ENCODE data around the gene MX2.
"Not testable (repeated sequence)": the region's sequence is repeated elsewhere in the genome, so short reads cannot be mapped to it uniquely, and the experiment has no call there.

The MX2 gene

DNA sequence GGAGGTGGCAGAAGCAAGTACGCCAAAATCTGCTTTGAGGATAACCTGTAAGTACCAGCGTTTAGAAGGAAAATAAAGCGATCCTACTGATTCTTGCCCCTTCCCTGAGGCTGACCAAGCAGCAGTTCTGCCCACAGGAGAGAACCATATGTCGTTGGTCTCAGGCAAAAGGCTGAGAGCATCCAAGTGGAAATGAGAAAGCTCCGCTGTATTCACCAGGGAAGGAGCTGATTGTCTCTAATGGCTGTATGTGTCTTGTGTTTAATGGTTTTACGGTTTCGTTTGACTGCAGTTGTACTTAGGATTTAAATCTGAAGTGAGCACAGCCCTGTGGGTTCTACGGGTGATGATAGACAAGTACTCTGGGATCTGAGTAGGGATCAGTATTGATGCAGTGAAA, 23.4 kb upstream of the MX2 start:
- DNase-seq, result no peak

- DNase-seq, result no peak
These were observed 19.8 kb upstream of the MX2 start for GRCh38 chr21:41342035-41342434.

- DNase-seq, result no peak
These were observed 17.7 kb upstream of the MX2 start for GRCh38 chr21:41344146-41344545.

DNA sequence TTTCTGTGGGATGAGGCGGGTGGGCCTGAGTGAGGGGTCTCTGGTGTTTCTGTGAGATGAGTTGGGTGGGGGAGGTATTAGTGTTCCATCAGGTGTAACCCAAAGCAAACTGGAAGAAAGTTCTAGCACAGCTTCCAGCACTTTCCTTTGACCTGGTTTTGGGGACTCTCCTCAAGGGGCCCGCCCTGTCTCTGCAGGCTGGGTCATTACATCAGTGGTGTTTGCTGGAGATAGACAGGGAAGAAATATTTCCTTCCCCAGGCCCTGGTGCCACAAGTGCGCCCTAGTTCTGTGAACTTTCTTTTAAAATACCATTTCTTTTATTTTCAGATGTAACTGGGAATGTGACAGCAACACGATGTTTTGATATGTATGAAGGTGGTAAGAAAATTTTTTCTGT, 16.5 kb upstream of the MX2 start:
- DNase-seq, result no peak

- no peak for DNase-seq
These were observed 15.7 kb upstream of the MX2 start for GRCh38 chr21:41345934-41346685.

DNA sequence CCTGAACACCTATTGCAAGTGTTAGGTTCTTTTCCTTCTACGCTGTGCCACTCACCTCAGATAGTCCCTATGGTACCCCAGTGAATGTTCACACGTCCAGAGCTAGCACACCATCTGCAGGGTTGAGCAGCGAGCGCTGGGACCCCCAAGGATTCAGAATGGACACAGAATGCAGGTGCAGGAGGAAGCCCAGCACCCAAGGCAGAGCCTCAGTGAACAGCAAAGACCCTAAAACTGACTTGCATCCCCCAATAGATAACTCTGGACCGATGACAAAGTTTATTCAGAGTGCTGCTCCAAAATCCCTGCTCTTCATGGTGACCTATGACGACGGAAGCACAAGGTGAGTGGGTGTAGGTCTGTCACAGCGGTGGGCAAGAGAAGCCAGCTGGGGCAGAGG, 15.1 kb upstream of the MX2 start:
- no peak for DNase-seq

GRCh38 chr21:41348434-41348833, 13.4 kb upstream of the MX2 start:
- no peak for DNase-seq

DNA sequence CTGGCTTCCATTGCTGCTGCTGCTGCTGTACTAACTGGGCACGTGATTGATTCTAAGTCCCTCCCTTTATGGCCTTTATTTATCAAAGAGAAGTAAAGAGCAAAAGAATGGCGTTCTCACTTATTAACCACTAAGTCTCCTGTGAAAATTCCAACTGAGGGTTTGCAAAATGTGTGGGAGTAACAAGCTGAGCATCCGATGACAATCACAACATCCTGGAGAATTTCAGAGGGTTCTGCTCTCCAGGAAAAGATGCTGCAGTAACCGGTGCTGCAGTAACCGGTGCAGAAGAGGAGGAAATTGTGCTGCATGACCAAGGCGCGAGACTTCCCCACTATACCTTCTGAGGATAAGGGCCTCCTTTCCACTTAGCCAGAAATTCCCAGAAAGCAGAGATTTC, 12.7 kb upstream of the MX2 start:
- no peak for DNase-seq

DNA sequence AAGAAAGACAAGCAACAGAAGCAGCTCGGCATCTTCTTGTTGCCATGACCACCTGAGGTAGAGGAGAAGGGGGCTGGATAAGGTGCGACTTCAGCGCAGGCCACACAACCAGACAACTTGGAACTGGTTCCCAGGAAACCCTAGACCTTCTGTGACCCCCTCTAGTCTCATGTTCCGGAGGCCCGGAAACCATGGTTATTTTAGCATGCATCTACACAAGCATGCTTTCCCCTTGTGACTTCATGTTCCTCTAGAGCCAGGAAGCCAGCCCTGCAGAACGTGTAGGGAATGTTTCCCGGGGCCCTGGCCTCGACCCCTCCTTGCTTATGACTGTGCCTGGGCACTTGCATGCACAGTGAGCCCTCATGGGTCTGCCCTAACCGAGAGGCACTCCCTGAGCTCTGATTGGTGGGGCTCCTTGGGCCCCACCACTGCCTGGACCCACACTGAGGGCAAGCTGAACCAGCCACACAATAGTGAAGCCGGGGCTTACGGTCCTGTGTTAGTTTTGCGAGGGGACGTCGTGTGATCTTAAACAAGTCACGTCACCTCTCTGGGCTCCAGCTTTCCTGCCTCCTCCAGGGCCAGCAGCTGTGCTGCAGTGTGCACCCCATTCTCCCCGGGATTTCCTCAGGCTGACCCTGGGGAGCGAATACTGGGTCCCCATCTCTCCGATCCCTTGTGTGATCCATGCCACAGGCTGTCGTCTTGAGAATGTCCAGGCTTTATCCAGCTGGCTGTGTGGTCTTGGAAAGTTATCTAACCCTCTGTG, 12.0 kb upstream of the MX2 start:
- no peak for DNase-seq

GRCh38 chr21:41350436-41351155, 11.2 kb upstream of the MX2 start:
- DNase-seq, result no peak

DNA sequence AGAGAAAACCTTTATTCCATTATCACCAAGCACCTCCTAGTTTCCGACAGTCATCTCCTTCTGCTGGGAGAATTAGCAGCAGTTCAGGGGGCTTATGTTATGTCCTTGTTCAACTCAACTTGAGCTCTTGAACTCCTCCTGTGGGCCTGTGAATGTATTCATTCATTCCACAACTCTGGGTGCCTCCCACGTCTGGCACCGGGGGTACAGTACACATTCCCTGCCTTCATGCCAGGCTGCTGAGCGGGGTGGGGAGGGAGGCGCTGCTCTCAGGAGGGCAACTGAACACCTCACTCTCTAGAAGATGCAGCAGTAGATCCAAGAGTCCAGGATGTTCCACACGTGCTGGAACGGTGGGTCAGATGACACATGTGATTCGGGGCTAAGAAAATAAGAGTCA, 4.3 kb upstream of the MX2 start:
- no peak for DNase-seq

DNA sequence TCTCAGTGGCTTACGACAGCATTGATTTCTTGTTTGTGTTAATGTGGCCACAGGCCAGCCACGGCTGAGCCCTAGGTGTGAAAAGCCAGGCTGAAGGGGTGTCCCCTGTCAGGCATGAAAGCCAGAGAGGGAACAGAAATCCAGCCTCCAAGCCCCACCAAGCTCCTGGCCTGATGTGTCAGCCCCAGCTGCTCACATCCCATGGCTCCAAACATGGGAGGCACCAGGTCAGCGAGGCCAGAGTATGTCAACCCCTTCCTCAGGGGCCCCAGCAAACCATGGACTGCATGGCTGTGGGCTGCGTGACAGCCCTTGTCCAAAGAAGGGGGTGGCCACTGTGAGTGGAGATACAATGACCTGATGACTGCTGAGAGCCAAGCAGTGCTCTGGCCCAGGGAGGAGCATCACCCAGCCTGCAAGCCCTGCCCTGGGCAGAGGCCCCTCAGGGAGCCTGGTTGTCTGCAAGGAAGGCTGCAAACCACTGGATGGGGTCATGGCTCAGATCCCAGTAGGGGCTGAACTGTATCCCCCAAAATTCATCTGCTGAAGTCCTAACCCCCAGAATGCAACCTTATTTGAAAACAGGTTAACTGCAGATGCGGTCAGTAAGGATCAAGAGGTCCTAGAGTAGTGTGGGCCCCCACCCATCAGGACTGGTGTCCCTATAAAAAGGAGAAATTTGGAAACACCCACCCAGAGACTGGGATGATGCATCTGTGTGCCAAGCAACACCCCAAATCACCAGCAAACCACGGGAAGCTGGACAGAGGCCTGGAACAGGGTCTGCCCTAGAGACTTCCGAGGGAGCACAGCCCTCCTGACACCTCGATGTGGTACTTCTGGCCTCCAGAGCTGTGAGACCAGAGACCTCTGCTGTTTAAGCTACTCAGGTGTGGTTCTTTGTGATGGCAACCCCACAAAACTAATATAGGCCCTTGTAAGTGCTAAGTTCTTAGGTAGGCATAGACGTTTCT, 3.3 kb upstream of the MX2 start:
- DNase-seq, result no peak

DNA sequence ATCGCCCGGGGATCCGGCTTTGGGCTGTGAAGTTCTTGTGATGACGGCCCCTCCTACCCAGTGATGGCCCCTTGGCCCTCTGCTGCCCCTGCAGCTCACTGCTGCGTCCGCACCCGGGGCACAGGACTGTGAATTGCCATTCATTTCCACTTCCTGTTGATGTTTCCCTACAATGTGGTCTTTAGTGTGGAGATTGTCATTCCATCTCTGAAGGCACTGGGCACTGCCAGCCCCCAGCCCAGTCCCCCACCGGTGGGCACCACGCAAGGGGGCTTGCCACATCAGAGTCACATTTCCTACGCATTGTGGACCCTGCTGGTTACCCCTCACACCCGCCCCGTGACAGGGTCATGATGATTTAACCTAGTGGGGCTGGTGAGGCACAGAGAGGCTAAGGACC, 2.5 kb upstream of the MX2 start:
- no peak for DNase-seq

DNA sequence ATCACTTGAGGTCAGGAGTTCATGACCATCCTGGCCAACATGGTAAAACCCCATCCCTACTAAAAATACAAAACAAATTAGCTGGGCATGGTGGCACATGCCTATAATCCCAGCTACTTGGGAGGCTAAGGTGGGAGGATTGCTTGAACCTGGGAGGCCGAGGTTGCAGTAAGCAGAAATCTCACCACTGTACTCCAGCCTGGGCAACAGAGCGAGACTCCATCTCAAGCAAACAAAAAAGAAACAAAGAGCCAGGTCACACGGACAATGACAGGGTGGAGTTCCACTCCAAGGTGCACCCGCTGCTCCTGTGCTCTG, 2.1 kb upstream of the MX2 start:
- DNase-seq, result not testable (repeated sequence)

- no peak for DNase-seq
These were observed 1.6 kb upstream of the MX2 start for GRCh38 chr21:41360072-41360821.

DNA sequence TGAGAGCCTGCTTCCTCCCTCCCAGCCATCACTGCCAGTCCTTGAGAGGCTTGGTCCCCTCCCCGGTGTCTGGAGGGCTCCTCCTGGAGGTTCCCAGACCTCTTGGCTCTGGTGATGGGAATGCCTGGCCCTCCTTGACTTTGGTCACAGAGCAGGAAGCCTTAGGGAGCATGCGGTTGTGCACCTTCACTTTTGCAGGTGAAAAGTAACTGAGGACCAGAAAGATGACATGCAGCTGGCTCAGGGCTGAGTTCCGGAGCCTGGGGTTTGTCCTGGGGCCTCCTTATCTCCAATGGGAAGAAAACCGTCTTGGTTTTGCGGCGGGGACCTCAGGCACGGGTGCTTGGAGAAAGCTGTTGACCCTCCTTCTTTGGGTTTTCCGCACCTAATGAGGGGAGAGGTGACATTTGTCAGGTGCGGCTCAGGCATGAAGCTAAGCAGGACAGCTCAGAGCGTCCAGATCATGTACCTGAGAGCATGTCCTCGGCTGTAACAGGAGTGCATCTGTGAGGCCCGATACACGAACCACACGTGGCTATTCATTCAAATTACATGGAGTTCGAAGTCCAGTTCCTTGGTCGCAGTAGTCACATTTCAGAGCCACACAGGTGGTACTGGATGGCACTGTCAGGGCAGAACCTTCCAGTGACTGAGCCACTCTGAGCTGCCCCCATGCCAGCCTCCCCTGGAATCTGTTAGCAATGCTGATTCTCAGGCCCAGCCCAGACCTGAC, 608 bp upstream of the MX2 start:
- no peak for DNase-seq

- no peak for DNase-seq
These were observed 960 bp downstream of the MX2 start for GRCh38 chr21:41362605-41363369.

GRCh38 chr21:41363370-41364270, 1.8 kb downstream of the MX2 start:
- peak in 1 of 2 donors; percentile 7 for DNase-seq

DNA sequence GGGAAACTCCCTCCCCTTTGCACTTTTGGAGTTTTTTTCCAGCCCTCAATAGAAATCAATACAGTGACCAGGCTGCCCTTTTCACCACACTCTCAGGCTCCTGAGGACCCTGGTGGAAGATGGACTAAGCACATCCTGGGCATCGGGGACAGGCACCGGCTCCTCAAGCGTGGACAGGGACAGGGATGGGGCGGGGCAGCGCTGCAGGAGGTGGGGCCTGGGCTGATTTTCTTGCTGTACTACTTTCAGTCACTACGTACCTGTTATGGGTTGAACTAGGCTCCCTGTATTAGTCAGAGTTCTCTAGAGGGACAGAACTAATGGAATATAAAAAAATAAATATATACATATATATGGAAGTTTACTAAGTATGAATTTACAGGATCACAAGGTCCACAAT, 2.5 kb downstream of the MX2 start:
- peak in 1 of 2 donors; percentile 9 for DNase-seq

Data from CD4-positive, alpha-beta T cell treated with Interleukin-4 for 1 hour (primary cell).